Measurements from ENCODE around the gene TRERF1. TPM values are rescaled to one million over a fixed set of nuclear protein-coding genes. Genes with fewer than 3 reads are reported as not detected.
A peak's percentile ranks its signal among the peaks of the same experiment; 100 is the strongest.

Gene TRERF1
- polyA plus RNA-seq, 1 of the 3 experiments (the other 2 are of a cell fraction) = 3.6 TPM

DNA sequence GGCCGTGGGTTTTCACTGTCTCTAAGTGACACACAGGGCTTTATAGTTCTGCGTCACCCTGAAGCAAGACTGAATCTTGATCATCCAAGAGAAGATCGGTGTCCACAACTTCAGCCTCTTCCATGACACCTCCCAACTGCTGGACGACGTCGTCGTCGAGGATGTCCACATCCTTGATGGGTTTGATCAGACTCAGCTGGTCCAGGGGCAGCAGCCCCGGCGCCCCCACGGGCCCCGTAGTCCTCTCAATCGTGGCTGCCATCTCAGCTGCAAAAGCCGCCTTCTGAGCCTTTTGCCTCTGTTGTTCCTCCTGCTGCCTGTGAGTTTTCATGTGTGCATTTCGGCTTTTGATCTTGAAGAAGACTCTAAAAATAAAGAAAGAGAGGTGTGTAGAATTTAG, 223.4 kb downstream of the TRERF1 start:
- Histone ChIP-seq H3K79me2 (ENCODE audit: insufficient read depth) (no peaks in the 10 kb centered on the region), H3K4me2 (no peak overlapping the region), H3F3A (replicated peaks; ENCODE audit: insufficient read depth) (peaks cover 25% of the 10 kb centered on the region), H3K27ac (ENCODE audit: low read depth in 2 of 2, low read length in 1 of 2) (no peak overlapping the region), H3K9me2 (no peaks in the 10 kb centered on the region), H3K9me3 (no peaks in the 10 kb centered on the region), H4K20me1 (ENCODE audit: insufficient read depth) (no peaks in the 10 kb centered on the region), H3K36me3 (replicated peaks in 1 of 2; ENCODE audit: control insufficient read depth in 1 of 2, insufficient read depth in 2 of 2, low read length in 1 of 2) (peaks cover 7 to 14% of the 10 kb centered on the region in 2 experiments), H3K4me1 (ENCODE audit: control insufficient read depth in 1 of 2, insufficient read depth in 2 of 2, low read depth in 1 of 2, low read length in 1 of 2) (peaks cover 5 to 21% of the 10 kb centered on the region in 2 experiments), H2AFZ (ENCODE audit: low read depth) (no peak overlapping the region), H3K4me3 (ENCODE audit: low read depth in 2 of 2, low read length in 1 of 2) (no peak overlapping the region), H3K9ac (no peak overlapping the region), H3K27me3 (ENCODE audit: insufficient read depth) (no peaks in the 10 kb centered on the region)
- WGBS (ENCODE audit: low lambda C conversion rate) = 96% methylated on average over 9 of the region's 15 CpGs
- ChIA-PET CTCF (no interaction called here), POLR2A (no interaction called here)
- TF ChIP-seq TEAD4 (IDR thresholded peaks at IDR 0.05; ENCODE audit: borderline replicate concordance, insufficient read depth) (no peak), RFX5 (IDR thresholded peaks at IDR 0.05; ENCODE audit: low read length) (no peak), RAD21 (IDR thresholded peaks at IDR 0.05; ENCODE audit: low read length) (no peak), YY1 (IDR thresholded peaks at IDR 0.05; ENCODE audit: low read depth) (no peak)
- no peak for DNase-seq

DNA sequence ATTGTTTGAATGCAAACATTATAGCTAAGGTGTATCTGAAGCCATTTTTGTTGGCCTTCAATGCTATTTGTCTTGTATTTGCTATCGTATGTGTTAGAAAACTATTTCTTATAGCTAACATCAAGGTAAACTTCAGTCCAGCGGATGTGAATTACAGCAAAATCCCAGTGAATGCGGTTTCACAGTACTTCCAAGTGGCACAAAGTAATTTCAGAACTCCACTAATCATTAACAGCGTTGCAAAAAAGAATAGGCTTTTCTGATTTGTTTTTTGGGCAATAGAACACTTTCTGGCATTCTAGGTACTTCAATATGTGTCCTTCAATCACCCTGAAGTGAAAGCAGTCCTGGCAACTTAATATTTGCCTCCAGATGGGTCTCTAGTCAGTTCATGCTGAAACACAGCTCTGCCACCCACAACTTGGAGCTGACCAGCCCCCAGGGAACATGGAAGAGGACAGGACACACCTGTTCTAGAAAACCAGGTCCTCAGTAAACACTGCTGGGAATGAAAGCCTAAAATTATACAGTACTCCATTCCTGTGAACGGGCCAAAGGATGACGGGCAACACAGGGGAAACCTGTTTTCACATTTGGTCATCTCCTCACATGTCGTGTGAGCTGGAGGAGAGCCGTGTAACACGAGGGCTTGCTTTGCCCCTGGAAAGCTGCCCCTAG, 224.4 kb downstream of the TRERF1 start:
- CTCF ChIA-PET = interaction anchor here (1.2 to 1.5 kb wide), 2 partner anchors 10 to 13 kb away, joined by 4 to 6 read pairs; no protein-coding TSS in a partner anchor
- peaks cover 5 to 21% of the 10 kb centered on the region in 2 experiments for H3K4me1 ChIP-seq (ENCODE audit: control insufficient read depth in 1 of 2, insufficient read depth in 2 of 2, low read depth in 1 of 2, low read length in 1 of 2)
- no peaks in the 10 kb centered on the region for H3K9me2 ChIP-seq
- TF ChIP-seq JUND (IDR thresholded peaks at IDR 0.05) = no peak
- TF ChIP-seq TEAD4 (IDR thresholded peaks at IDR 0.05; ENCODE audit: borderline replicate concordance, insufficient read depth) = no peak
- no peak for TF ChIP-seq RCOR1 (IDR thresholded peaks at IDR 0.05; ENCODE audit: low read length)
- TF ChIP-seq, protein P1, sequence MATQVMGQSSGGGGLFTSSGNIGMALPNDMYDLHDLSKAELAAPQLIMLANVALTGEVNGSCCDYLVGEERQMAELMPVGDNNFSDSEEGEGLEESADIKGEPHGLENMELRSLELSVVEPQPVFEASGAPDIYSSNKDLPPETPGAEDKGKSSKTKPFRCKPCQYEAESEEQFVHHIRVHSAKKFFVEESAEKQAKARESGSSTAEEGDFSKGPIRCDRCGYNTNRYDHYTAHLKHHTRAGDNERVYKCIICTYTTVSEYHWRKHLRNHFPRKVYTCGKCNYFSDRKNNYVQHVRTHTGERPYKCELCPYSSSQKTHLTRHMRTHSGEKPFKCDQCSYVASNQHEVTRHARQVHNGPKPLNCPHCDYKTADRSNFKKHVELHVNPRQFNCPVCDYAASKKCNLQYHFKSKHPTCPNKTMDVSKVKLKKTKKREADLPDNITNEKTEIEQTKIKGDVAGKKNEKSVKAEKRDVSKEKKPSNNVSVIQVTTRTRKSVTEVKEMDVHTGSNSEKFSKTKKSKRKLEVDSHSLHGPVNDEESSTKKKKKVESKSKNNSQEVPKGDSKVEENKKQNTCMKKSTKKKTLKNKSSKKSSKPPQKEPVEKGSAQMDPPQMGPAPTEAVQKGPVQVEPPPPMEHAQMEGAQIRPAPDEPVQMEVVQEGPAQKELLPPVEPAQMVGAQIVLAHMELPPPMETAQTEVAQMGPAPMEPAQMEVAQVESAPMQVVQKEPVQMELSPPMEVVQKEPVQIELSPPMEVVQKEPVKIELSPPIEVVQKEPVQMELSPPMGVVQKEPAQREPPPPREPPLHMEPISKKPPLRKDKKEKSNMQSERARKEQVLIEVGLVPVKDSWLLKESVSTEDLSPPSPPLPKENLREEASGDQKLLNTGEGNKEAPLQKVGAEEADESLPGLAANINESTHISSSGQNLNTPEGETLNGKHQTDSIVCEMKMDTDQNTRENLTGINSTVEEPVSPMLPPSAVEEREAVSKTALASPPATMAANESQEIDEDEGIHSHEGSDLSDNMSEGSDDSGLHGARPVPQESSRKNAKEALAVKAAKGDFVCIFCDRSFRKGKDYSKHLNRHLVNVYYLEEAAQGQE (IDR thresholded peaks at IDR 0.05; ENCODE audit: low read depth, low read length) = no peak
- TF ChIP-seq ELF1 (IDR thresholded peaks at IDR 0.05) = no peak
- TF ChIP-seq RAD21 (IDR thresholded peaks at IDR 0.05; ENCODE audit: low read length) = no peak
- POLR2A ChIA-PET = no interaction called here
- H2AFZ ChIP-seq (ENCODE audit: low read depth) = no peak overlapping the region
- H3K4me3 ChIP-seq (ENCODE audit: low read depth in 2 of 2, low read length in 1 of 2) = no peak overlapping the region
- no peaks in the 10 kb centered on the region for H4K20me1 ChIP-seq (ENCODE audit: insufficient read depth)
- no peaks in the 10 kb centered on the region for H3K9me3 ChIP-seq
- peaks cover 25% of the 10 kb centered on the region for H3F3A ChIP-seq (replicated peaks; ENCODE audit: insufficient read depth)
- no peak for DNase-seq
- peak overlapping the region; percentile 77 for H3K4me2 ChIP-seq
- H3K9ac ChIP-seq = peak overlapping the region; percentile 55; the same call in 1 of the 2 replicates
- H3K27me3 ChIP-seq (ENCODE audit: insufficient read depth) = no peaks in the 10 kb centered on the region
- H3K27ac ChIP-seq (ENCODE audit: low read depth in 2 of 2, low read length in 1 of 2) = peak overlapping the region; percentile 53 to 85; a peak in 3 of 4 replicates
- 88% methylated on average over 9 of the region's 9 CpGs for WGBS (ENCODE audit: low lambda C conversion rate)
- H3K79me2 ChIP-seq (ENCODE audit: insufficient read depth) = no peaks in the 10 kb centered on the region
- peaks cover 7 to 11% of the 10 kb centered on the region in 2 experiments for H3K36me3 ChIP-seq (replicated peaks in 1 of 2; ENCODE audit: control insufficient read depth in 1 of 2, insufficient read depth in 2 of 2, low read length in 1 of 2)

All from SK-N-SH (cell line).